HTERT RPE-1 (cell line): ENCODE results near the gene BRD4.

ENCODE experiments used
- in situ Hi-C: fragments of 300-500 bp; cut with MboI; formaldehyde crosslinking; loops from 4 replicates; pipeline ENCODE4 v1.14.3; 2020; ENCODE audit warnings: low sequenced_read_pairs

The BRD4 gene

DNA sequence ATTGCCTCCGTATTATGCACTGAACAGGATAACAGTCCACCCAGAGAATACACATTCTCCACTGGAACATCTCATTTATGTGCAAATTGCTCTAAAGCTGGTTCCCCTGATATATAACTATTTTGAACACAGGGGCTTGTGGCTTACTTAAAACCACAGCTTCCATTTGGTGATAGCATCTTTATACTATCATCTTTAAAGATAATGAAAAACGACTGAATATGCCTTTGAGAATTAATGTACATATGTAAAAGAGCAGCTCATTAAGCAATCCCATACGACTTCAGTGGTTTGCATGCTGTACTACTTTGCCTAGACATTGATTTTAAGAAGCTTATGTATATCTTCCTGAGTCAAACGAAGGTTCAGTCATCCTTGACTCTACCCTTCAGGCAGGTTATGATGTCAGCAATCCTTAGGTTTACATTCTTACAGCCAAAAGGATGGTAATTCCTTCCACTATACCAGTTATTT is 40.8 kb downstream of the BRD4 start:
- in situ Hi-C loops: no loop called here

DNA sequence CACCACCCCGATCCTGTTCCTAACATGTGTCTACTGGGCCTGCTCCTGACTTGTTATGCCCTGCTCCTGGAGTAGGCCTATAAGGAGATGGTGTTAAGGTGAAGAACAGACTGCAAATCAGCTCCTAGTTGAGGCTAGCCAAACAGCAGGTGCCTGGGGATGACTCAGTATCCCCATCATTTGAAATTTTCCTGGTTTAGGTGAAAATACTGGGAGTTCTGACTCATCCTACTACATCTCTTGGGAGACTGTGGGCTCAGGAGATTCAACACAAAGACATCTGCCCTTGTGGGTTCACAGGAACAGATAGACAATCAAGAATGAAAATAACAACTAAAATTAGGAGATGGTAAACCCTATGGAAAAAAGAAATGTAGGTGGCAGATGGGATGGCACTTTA is 41.2 kb downstream of the BRD4 start:
- in situ Hi-C loops: no loop called here

DNA sequence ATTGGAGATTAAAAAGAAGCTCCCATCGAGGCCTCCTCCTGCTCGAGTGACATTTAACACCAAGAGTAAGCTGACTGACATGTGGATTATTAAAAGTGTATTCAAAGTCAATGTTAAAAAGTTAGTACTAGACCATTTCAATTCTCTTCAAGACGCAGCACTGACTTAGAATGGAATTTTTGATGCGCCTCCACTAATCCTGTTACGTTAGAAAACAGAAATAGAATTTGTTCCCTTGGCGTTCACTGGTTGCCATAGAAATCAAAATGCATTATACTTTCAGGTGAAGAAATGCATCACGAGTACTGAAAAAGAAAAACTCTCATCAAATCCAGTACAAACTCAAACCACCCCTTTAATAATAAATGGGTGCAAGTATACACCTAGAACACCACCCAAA is 42.2 kb downstream of the BRD4 start:
- in situ Hi-C loops: no loop called here

GRCh38 chr19:15289673-15290072 is 42.7 kb downstream of the BRD4 start:
- in situ Hi-C loops: no loop called here

DNA sequence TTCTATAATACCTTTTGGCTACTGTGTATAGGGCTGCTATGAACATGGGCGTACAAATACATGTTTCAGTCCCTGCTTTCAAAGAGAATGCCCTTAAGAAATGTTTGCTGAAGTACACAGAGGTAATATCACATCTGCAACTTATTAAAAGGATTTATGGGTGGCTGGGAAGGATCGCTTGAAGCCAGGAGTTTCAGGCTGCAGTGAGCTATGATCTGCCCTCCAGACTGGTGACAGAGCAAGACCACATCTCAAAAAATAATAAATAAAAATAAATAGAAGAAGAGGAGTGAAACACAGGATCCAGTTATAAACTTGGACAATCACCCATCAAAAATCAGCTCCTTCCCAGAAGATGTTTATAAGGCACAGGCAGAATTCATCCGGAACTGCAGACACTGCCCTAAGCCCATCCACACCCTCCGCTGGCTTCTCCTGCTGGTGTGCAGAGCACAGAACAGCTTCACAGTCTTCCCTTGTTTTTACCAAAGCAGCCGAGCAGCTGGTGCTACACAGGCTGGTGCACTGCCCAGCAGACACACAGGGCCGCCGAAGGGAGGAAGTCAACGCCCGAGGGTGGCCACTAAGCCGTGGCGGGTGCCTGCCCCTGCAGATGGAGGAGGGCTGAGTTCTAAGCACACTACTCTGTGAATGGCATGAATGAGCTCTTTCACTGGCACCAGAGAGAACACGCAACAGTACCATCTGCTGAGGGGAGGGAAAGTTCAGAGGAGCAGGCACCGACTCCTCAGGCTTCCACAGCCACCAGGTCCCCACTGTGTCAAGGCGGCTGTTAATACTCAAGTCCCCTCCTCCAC is 44.0 kb downstream of the BRD4 start:
- in situ Hi-C loops: no loop called here

DNA sequence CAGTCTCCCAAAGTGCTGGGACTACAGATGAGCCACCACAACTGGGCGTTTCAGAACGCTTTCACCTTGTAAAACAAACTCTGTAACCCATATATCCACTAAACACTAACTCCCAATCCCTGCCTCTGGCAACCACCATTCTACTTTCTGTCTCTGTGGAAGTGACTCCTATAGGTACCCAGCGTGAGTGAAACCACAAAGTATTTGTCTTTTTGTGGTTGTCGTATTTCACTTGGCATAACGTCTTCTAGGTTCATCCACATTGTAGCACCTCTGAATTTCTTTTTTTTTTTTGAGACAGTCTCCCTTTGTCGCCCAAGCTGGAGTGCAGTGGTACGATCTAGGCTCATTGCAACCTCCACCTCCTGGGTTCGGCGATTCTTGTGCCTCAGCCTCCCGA is 44.8 kb downstream of the BRD4 start:
- in situ Hi-C loops: no loop called here

- in situ Hi-C loops: no loop called here
Observed at GRCh38 chr19:15286688-15287365, 45.5 kb downstream of the BRD4 start.

DNA sequence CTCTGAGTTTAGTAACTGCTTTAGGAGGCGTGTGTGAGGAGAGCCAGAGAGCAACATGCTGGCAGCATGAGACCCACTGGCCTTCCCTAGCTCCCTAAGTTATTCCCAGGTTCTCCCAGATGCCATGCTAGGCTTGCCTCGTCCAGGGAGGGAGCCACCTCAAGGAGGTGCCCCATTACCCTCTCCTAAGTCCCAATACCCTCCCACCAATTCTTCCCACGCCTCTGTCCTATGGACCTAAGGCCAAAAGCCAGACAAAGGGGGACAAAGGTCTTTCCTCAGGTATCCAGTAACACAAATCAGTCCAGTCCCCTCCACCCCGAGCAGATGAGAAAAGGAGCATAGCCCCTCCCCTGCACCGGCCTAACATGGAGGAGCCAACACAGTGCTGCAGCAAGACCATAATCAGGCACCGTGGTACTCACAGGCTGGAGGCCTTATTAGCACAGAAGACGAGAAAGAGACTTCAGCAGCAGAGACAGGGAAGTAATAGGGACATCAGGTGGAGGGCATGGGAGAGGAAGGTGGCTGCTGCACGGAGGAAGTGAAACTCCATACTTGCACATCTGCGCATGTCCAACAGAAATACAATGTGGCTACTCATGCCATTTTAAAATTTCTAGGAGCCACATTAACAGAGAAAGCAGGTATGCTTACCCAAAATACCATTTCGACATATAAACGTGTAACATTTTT is 46.3 kb downstream of the BRD4 start:
- in situ Hi-C loops: no loop called here

- in situ Hi-C loops: no loop called here
Observed at GRCh38 chr19:15284896-15285295, 47.4 kb downstream of the BRD4 start.

DNA sequence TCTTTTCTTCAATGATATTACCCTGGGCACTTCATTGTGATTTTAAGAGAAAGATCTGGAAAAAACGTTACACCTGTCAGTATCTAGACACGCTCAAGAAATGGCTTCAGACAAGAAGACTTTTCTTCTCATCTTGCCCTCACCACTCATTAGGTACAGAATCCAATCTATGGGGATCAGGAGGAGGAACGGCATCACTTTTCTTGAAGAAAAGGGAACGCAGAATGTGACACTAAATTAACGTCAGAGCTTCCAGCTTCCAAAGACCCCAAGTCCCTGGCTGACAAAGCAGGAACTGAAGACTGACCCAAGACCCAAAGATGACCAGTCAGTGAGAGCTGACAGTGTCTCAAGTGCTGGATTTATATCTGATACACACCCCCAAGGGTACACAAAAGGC is 48.2 kb downstream of the BRD4 start:
- in situ Hi-C loops: no loop called here

DNA sequence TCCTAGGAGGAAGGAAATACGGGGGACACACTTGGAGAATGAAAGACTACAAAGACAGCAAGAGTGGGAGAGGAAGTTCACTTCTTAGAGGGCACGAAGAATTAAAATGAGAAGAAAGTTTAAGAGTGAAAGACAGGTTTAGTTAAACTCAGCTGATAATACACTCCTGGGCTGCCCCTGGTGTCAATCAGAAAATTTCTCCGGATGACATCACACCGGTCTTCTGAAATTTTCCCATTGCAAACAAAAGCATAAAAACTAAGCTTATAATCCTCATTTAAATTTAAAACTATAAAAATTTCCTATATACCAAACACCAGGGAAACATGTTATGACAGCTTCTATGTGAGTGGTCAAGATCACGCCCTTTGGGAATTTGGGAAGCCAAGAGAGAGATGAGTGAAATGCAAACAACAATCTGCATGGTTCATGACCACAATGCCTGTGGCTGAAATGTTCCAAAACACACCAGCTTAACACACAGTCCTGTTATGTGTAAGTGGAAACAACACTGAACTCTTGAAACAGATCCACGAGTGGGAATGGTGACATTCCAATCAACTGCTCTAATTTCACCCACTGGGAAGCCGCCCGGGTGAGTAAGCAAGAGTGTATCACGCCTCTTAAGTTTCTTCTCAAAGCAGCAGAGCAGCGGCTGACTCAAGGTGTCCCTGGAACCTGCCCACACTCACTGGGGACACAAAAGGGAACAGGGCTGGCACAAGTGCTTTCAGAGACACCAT is 49.0 kb downstream of the BRD4 start:
- in situ Hi-C loops: no loop called here

DNA sequence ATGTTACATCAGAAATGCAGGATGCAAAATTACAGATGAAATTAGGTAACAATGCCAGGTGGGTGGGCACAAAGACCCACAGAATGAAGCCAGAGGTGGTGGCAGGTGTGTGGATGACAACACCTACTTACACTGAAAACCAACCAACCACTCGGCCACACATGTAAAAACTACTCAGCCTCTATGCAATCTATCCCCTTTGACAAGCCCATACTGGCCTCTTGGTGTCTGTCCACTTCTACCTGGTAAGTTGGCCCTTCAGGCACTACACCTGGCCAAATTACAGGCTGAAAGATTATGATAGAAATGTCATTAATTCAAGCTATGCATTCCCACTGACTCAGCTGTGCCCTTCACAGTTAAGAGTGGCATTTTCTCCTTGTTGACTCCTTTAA is 50.0 kb downstream of the BRD4 start:
- in situ Hi-C loops: no loop called here

GRCh38 chr19:15280915-15281683 is 51.2 kb downstream of the BRD4 start:
- in situ Hi-C loops: no loop called here

GRCh38 chr19:15280048-15280725 is 52.2 kb downstream of the BRD4 start:
- in situ Hi-C loops: no loop called here

DNA sequence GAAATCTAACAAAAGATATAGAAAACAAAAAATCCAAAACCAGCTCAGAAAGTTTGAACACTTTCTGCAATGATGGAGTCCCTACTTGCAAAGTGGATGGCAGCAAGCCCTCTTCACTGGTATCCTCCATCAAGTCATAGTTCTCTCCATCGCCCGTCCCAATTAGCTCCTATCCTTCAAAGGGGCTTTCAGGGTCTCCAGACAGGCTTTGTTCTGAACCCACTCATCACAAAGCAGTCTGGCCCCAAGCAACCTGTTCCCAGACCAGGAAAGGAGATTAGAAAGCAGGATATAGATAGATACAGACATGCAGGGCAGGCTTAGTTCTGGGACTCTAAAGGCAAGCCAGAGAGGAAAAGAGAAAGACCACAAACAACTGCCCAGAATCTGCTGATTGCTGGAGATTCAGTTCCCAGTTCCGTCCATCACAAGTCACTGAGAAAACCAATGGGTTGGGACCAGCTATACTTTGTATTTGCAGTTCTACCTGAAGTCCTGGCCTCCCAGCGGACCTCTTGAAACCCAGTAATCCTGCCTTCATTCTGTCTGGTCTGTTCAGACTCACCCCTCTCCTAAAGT is 52.9 kb downstream of the BRD4 start:
- in situ Hi-C loops: no loop called here

GRCh38 chr19:15276620-15277215 is 55.6 kb downstream of the BRD4 start:
- in situ Hi-C loops: no loop called here

- in situ Hi-C loops: no loop called here
Observed at GRCh38 chr19:15274477-15274876, 57.9 kb downstream of the BRD4 start.

GRCh38 chr19:15269806-15270205 is 62.5 kb downstream of the BRD4 start:
- in situ Hi-C loops: no loop called here

GRCh38 chr19:15268928-15269253 is 63.4 kb downstream of the BRD4 start:
- in situ Hi-C loops: no loop called here
